GM21529 (cell line): ENCODE results near the gene SNPH.
"Not testable (repeated sequence)": the region's sequence is repeated elsewhere in the genome, so short reads cannot be mapped to it uniquely, and the experiment has no call there.

ENCODE experiments used
- ATAC-seq: cut with Tn5 transposase; IDR thresholded peaks from one replicate; pipeline ENCODE4 v1.9.1; 2021; ENCODE audit not compliant: unreplicated experiment

The SNPH gene

GRCh38 chr20:1336699-1337367 is 70.7 kb downstream of the SNPH start:
- no peak for ATAC-seq

- ATAC-seq, result no peak
Observed at GRCh38 chr20:1337441-1337840, 71.3 kb downstream of the SNPH start.

- ATAC-seq, result no peak
Observed at GRCh38 chr20:1338096-1338495, 72.0 kb downstream of the SNPH start.

- no peak for ATAC-seq
Observed at GRCh38 chr20:1338801-1339200, 72.7 kb downstream of the SNPH start.

- no peak for ATAC-seq
Observed at GRCh38 chr20:1341561-1342265, 75.6 kb downstream of the SNPH start.

- not testable (repeated sequence) for ATAC-seq
Observed at GRCh38 chr20:1343446-1344124, 77.5 kb downstream of the SNPH start.

GRCh38 chr20:1345030-1345755 is 79.1 kb downstream of the SNPH start:
- ATAC-seq, result no peak

GRCh38 chr20:1345756-1346093 is 79.6 kb downstream of the SNPH start:
- ATAC-seq, result no peak

GRCh38 chr20:1346315-1346969 is 80.3 kb downstream of the SNPH start:
- ATAC-seq, result no peak

- ATAC-seq, result no peak
Observed at GRCh38 chr20:1353956-1354355, 87.9 kb downstream of the SNPH start.

- no peak for ATAC-seq
Observed at GRCh38 chr20:1357921-1358671, 92.0 kb downstream of the SNPH start.
